DND-41 (cell line): Measurements from ENCODE around the gene FAM83G.

Experiments
- ATAC-seq: fragments of 200-7000 bp; cut with Tn5 transposase; 3 replicates; pipeline ENCODE4 v1.9.1; 2021; ENCODE audit warnings: low read depth; ENCODE audit not compliant: insufficient read depth
- DNase-seq: peaks from one replicate; pipeline ENCODE4 v3.0.0-alpha.2; 2020
- H2AFZ ChIP-seq: 2 replicates; pipeline ENCODE4 v1.6.0; 2012; ENCODE audit warnings: low read depth, low read length
- H3K27ac ChIP-seq: 2 replicates; pipeline ENCODE4 v1.5.1; 2012; ENCODE audit warnings: low read length, inconsistent platforms
- H3K27me3 ChIP-seq: fragments of 200-600 bp; sonication (generic); 2 replicates; pipeline ENCODE4 v1.6.0; 2012; ENCODE audit warnings: low read length, mild to moderate bottlenecking, inconsistent platforms; ENCODE audit not compliant: insufficient read depth, poor library complexity
- H3K36me3 ChIP-seq: 2 replicates; pipeline ENCODE4 v1.5.1; 2012; ENCODE audit warnings: low read length, inconsistent platforms; ENCODE audit not compliant: insufficient read depth
- H3K4me1 ChIP-seq: 2 replicates; pipeline ENCODE4 v1.5.1; 2012; ENCODE audit warnings: mild to moderate bottlenecking, low read length; ENCODE audit not compliant: insufficient read depth
- H3K4me2 ChIP-seq: 2 replicates; pipeline ENCODE4 v1.6.0; 2012; ENCODE audit warnings: mild to moderate bottlenecking, moderate library complexity, low read length, inconsistent platforms; ENCODE audit not compliant: insufficient read depth
- H3K4me3 ChIP-seq, 2 experiments: fragments of 200-600 bp in 1 of 2; shearing (Covaris generic) in 1 of 2; 2 replicates each; pipeline ENCODE4 v1.5.1; 2012 to 2016; ENCODE audit warnings: inconsistent platforms in 2 of 2, low read length in 2 of 2, mild to moderate bottlenecking in 2 of 2, low read depth in 1 of 2, moderate library complexity in 1 of 2
- H3K79me2 ChIP-seq: 2 replicates; pipeline ENCODE4 v1.6.0; 2012; ENCODE audit warnings: low read length, inconsistent platforms; ENCODE audit not compliant: insufficient read depth
- H3K9ac ChIP-seq: 2 replicates; pipeline ENCODE4 v1.6.0; 2012; ENCODE audit warnings: low read depth, mild to moderate bottlenecking, inconsistent platforms, low read length, moderate library complexity
- H3K9me3 ChIP-seq: 2 replicates; pipeline ENCODE4 v1.5.1; 2012; ENCODE audit warnings: low read length, moderate library complexity, mild to moderate bottlenecking, inconsistent platforms; ENCODE audit not compliant: insufficient read depth, severe bottlenecking
- H4K20me1 ChIP-seq: 2 replicates; pipeline ENCODE4 v1.6.0; 2012; ENCODE audit warnings: low read length; ENCODE audit not compliant: insufficient read depth
- CTCF ChIP-seq: IDR thresholded peaks from 2 replicates; pipeline ENCODE4 v1.5.1; 2012; ENCODE audit warnings: borderline replicate concordance, low read length, moderate library complexity, mild to moderate bottlenecking; ENCODE audit not compliant: poor library complexity, severe bottlenecking; ENCODE audit errors: extremely low read depth
- EZH2 ChIP-seq: IDR thresholded peaks from 3 replicates; pipeline ENCODE4 v1.6.1; 2012; ENCODE audit warnings: borderline replicate concordance, low read depth, mild to moderate bottlenecking, moderate library complexity, low read length, inconsistent platforms; ENCODE audit not compliant: severe bottlenecking

Gene FAM83G

DNA sequence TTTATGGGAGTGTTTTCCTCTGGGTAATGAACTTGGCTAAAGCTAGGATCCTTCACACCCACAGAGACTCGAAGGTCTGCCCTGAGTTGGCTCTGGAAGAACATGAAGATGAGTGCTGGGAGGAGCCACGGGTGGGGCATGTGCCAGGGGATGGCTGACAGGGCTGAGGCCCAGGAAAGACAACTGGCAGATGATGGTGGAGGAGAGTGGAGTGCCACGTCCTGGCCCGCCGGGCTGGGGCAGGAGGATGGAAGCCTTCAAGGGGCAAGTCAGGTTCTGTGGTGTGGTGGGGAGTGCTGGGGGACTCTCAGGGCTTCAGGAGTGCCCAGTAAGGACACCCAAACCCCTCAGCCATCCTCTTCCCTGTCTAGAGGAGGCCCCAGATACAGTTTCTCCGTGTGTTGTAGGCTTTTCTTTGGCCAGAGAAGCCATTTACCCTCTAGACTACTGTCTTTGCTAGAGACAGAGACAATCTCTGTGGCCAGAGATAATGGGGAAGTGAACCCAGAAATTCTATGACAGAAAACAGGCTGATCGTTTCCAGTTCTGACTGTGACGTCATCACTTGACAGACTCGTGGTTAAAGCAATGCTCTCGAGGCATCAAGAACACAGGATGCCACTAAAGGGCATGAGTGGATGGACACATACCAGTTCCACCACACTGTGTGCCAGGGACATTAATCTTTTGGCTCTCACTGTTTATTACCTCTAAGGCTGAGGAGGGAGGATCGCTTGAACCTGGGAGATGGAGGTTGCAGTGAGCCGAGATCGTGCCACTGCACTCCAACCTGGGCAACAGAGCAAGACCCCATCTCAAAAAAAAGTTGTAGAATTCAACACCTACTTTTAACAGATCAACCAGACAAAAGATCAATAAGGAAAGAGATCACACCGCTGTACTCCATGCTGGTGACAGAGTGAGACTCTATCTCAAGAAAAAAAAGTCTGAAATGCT, 71.2 kb downstream of the FAM83G start:
- Histone ChIP-seq H2AFZ (no peak overlapping the region), H3K4me2 (no peak overlapping the region), H3K36me3 (peaks cover 24% of the 10 kb centered on the region; the same call in 1 of the 2 replicates), H3K27me3 (no peaks in the 10 kb centered on the region), H3K4me3 (no peak overlapping the region), H3K9me3 (no peaks in the 10 kb centered on the region), H3K27ac (no peak overlapping the region), H4K20me1 (no peaks in the 10 kb centered on the region; the same call in 1 of the 2 replicates), H3K79me2 (no peaks in the 10 kb centered on the region), H3K4me1 (no peaks in the 10 kb centered on the region), H3K9ac (no peak overlapping the region)
- TF ChIP-seq CTCF = no peak
- TF ChIP-seq EZH2 = no peak
- DNase-seq = no peak
- ATAC-seq = no peak; the same call in 2 of the 3 replicates

DNA sequence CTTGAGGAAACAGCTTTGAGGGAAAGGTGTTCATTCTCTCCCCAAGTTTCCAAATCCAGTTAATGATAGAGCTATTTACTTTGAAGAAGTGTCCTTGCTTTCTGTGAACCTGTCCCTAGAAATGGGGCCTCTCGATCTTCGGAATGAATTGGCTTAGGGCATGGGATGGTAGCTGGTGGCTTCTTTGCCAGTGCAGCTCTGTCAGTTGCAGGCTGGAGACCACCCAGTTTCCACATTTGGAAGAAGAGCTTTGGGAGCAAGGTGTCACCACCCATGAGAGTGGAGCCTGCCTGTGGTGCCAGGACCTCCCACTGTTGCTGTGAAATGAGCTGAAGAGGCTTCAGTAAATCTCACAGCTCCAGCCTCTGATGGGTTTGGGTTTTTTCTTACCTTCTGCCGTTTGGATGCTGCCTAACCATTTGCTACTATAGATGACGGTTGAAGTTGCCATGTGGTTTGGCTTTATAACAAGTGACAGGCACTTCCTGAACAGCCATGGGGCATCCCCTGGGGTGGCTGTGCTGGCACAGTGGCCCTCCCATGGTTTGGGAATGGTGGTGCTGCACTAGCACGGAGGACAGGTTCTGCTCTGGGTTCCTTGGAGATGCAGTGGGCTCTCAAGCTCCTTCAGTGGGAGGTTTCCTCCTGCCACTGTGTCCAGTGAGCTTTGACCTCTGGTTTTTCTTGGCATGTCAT, 72.1 kb downstream of the FAM83G start:
- ATAC-seq (no peak), DNase-seq (no peak)
- Histone ChIP-seq H2AFZ (no peak overlapping the region), H3K9ac (no peak overlapping the region), H4K20me1 (no peaks in the 10 kb centered on the region; the same call in 1 of the 2 replicates), H3K27me3 (no peaks in the 10 kb centered on the region), H3K9me3 (no peaks in the 10 kb centered on the region), H3K4me2 (no peak overlapping the region), H3K79me2 (no peaks in the 10 kb centered on the region), H3K4me3 (no peak overlapping the region), H3K36me3 (peaks cover 26% of the 10 kb centered on the region; the same call in 1 of the 2 replicates), H3K4me1 (no peaks in the 10 kb centered on the region), H3K27ac (no peak overlapping the region)
- TF ChIP-seq CTCF (no peak), EZH2 (no peak)

DNA sequence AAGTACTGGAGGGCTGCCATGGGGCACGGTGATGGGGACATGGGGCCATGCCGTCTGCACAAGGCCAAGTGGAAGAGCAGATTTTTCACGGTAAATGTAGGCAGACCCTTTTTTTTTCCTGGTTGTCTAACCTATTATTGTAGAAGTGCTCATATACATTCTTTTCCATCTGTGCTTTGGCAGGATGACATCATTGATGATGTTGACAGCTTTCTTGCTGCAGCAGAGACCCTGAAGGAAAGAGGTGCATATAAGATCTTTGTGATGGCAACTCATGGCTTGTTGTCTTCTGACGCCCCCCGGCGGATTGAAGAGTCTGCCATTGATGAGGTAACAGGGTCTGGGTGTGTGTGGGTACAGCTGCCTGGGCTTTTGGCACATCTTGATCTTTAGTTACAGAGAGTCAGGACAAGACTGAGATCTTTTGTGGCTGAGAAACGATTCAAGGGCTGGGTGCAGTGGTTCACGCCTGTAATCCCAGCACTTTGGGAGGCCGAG, 75.9 kb downstream of the FAM83G start:
- no peak for TF ChIP-seq EZH2
- no peak for TF ChIP-seq CTCF
- H2AFZ ChIP-seq = no peak overlapping the region
- DNase-seq (no peak), ATAC-seq (no peak)
- no peak overlapping the region for H3K27ac ChIP-seq
- peaks cover 42% of the 10 kb centered on the region for H3K36me3 ChIP-seq
- H3K4me2 ChIP-seq = no peak overlapping the region
- H3K4me1 ChIP-seq = no peaks in the 10 kb centered on the region
- H3K79me2 ChIP-seq = no peaks in the 10 kb centered on the region
- no peak overlapping the region for H3K4me3 ChIP-seq
- H3K9me3 ChIP-seq = no peaks in the 10 kb centered on the region
- H3K9ac ChIP-seq = no peak overlapping the region
- no peaks in the 10 kb centered on the region; the same call in 1 of the 2 replicates for H4K20me1 ChIP-seq
- H3K27me3 ChIP-seq = no peaks in the 10 kb centered on the region
